NCI-H2081 treated with DMSO at 0.1 percent for 48 hours (cell line): ENCODE measurements around the gene STOML1.
"Not testable (repeated sequence)": the region's sequence is repeated elsewhere in the genome, so short reads cannot be mapped to it uniquely, and the experiment has no call there.

ENCODE experiments used
- DNase-seq: peaks from one replicate; lab custom pipeline; 2025; lab: John Stamatoyannopoulos, UW

STOML1 gene

GRCh38 chr15:73987250-73987649, 4.8 kb downstream of the STOML1 start:
- DNase-seq, result no peak

GRCh38 chr15:73986776-73987056, 5.4 kb downstream of the STOML1 start:
- no peak for DNase-seq

GRCh38 chr15:73986055-73986775, 5.9 kb downstream of the STOML1 start:
- no peak for DNase-seq

- no peak for DNase-seq
Observed at GRCh38 chr15:73985101-73985873, 6.8 kb downstream of the STOML1 start.

GRCh38 chr15:73984208-73984979, 7.7 kb downstream of the STOML1 start:
- DNase-seq, result no peak

GRCh38 chr15:73983773-73984172, 8.3 kb downstream of the STOML1 start:
- DNase-seq, result no peak

- DNase-seq, result no peak
Observed at GRCh38 chr15:73983211-73983727, 8.8 kb downstream of the STOML1 start.

- DNase-seq, result no peak
Observed at GRCh38 chr15:73982222-73982962, 9.7 kb downstream of the STOML1 start.

- DNase-seq, result no peak
Observed at GRCh38 chr15:73981761-73982221, 10.3 kb downstream of the STOML1 start.

- DNase-seq, result no peak
Observed at GRCh38 chr15:73979636-73980035, 12.5 kb downstream of the STOML1 start.

- DNase-seq, result no peak
Observed at GRCh38 chr15:73978896-73979295, 13.2 kb downstream of the STOML1 start.

- DNase-seq, result not testable (repeated sequence)
Observed at GRCh38 chr15:73975440-73976125, 16.5 kb downstream of the STOML1 start.

- DNase-seq, result not testable (repeated sequence)
Observed at GRCh38 chr15:73973683-73974200, 18.4 kb downstream of the STOML1 start.

GRCh38 chr15:73972984-73973682, 19.0 kb downstream of the STOML1 start:
- no peak for DNase-seq

- DNase-seq, result no peak
Observed at GRCh38 chr15:73969151-73969759, 22.8 kb downstream of the STOML1 start.

GRCh38 chr15:73968461-73968860, 23.6 kb downstream of the STOML1 start:
- DNase-seq, result no peak

GRCh38 chr15:73965758-73966113, 26.4 kb downstream of the STOML1 start:
- DNase-seq, result no peak

- no peak for DNase-seq
Observed at GRCh38 chr15:73965094-73965757, 26.9 kb downstream of the STOML1 start.

GRCh38 chr15:73964736-73965093, 27.4 kb downstream of the STOML1 start:
- DNase-seq, result no peak

GRCh38 chr15:73962433-73962832, 29.7 kb downstream of the STOML1 start:
- no peak for DNase-seq
